SK-N-SH (cell line): ENCODE data around the gene TMEM115.

Experiments
- ELF1 ChIP-seq: IDR thresholded peaks from 2 replicates; pipeline ENCODE4 v1.4.0; 2012
- EP300 ChIP-seq, 2 experiments: IDR thresholded peaks; 2 replicates each; pipeline versions ENCODE4 v1.4.0 to v1.6.1; 2012; ENCODE audit warnings: borderline replicate concordance in 1 of 2, low read depth in 1 of 2, low read length in 1 of 2
- FOXM1 ChIP-seq: IDR thresholded peaks from 2 replicates; pipeline ENCODE4 v1.4.0; 2012; ENCODE audit warnings: low read depth, mild to moderate bottlenecking
- GABPA ChIP-seq: IDR thresholded peaks from 2 replicates; pipeline ENCODE4 v1.4.0; 2012; ENCODE audit warnings: low read depth, mild to moderate bottlenecking
- POLR2AphosphoS5 ChIP-seq: IDR thresholded peaks from 2 replicates; pipeline ENCODE4 v1.6.1; 2012; ENCODE audit warnings: low read depth, low read length
- RAD21 ChIP-seq: IDR thresholded peaks from 2 replicates; pipeline ENCODE4 v1.6.1; 2012; ENCODE audit warnings: mild to moderate bottlenecking, low read length
- SIN3A ChIP-seq: IDR thresholded peaks from 2 replicates; pipeline ENCODE4 v1.6.1; 2012; ENCODE audit warnings: low read depth, mild to moderate bottlenecking, low read length, moderate library complexity, borderline replicate concordance
- TAF1 ChIP-seq: IDR thresholded peaks from 2 replicates; pipeline ENCODE4 v1.6.1; 2012; ENCODE audit warnings: low read depth, mild to moderate bottlenecking, low read length, moderate library complexity, borderline replicate concordance
- USF2 ChIP-seq: fragments of 150-350 bp; IDR thresholded peaks from 2 replicates; pipeline ENCODE4 v1.6.1; 2017; ENCODE audit warnings: antibody characterized with exemption, low read length, low read depth, borderline replicate concordance
- TF ChIP-seq, protein P1 (sequence below): fragments of 200-600 bp; sonication (generic); IDR thresholded peaks from 2 replicates; pipeline ENCODE4 v1.6.1; 2017; ENCODE audit warnings: antibody characterized with exemption, mild to moderate bottlenecking, moderate library complexity
- TF ChIP-seq, protein P2 (sequence below): IDR thresholded peaks from 2 replicates; pipeline ENCODE4 v1.4.0; 2012; ENCODE audit warnings: low read depth
- TF ChIP-seq, protein P3 (sequence below): IDR thresholded peaks from 2 replicates; pipeline ENCODE4 v1.4.0; 2012; ENCODE audit warnings: low read depth, borderline replicate concordance
- TF ChIP-seq, protein P4 (sequence below): IDR thresholded peaks from 2 replicates; pipeline ENCODE4 v1.6.1; 2012; ENCODE audit warnings: mild to moderate bottlenecking, low read depth, low read length, moderate library complexity

DNA sequence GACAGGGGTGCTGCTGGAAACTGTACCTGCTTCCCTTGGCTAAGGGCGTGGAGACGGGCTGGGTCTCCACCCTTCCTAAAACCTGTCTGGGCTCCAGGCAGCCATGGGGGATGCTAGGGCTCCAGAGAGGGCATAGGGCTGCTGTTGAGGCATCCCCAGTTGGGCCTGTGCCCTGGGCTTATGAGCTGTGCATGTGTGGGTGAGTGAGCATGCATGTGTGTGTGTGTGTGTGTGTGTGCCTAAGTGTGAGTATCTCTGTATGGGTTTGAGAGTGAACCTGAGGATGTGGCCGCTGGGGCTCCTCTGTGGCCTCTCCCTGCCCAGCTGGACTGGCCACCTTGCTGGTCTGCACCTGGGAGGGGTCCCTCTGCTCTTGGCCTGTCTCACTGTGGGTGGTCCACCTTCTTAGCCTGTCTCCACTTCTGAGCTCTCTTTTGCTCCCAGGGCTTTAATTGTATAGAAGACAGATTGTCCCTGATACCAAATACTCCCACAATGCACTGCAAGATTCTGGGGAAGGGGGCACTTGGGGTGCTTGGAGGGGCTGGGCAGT, 11.9 kb upstream of the TMEM115 start:
- TF ChIP-seq EP300 (IDR thresholded peaks at IDR 0.05; ENCODE audit: borderline replicate concordance in 1 of 2, low read depth in 1 of 2, low read length in 1 of 2) = no peak
- no peak for TF ChIP-seq ELF1
- TF ChIP-seq, protein P1, sequence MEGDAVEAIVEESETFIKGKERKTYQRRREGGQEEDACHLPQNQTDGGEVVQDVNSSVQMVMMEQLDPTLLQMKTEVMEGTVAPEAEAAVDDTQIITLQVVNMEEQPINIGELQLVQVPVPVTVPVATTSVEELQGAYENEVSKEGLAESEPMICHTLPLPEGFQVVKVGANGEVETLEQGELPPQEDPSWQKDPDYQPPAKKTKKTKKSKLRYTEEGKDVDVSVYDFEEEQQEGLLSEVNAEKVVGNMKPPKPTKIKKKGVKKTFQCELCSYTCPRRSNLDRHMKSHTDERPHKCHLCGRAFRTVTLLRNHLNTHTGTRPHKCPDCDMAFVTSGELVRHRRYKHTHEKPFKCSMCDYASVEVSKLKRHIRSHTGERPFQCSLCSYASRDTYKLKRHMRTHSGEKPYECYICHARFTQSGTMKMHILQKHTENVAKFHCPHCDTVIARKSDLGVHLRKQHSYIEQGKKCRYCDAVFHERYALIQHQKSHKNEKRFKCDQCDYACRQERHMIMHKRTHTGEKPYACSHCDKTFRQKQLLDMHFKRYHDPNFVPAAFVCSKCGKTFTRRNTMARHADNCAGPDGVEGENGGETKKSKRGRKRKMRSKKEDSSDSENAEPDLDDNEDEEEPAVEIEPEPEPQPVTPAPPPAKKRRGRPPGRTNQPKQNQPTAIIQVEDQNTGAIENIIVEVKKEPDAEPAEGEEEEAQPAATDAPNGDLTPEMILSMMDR = no peak
- TF ChIP-seq SIN3A = no peak
- no peak for TF ChIP-seq TAF1
- TF ChIP-seq RAD21 = no peak
- no peak for TF ChIP-seq GABPA
- TF ChIP-seq, protein P2, sequence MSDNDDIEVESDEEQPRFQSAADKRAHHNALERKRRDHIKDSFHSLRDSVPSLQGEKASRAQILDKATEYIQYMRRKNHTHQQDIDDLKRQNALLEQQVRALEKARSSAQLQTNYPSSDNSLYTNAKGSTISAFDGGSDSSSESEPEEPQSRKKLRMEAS = no peak
- TF ChIP-seq, protein P3, sequence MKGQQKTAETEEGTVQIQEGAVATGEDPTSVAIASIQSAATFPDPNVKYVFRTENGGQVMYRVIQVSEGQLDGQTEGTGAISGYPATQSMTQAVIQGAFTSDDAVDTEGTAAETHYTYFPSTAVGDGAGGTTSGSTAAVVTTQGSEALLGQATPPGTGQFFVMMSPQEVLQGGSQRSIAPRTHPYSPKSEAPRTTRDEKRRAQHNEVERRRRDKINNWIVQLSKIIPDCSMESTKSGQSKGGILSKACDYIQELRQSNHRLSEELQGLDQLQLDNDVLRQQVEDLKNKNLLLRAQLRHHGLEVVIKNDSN = no peak
- no peak for TF ChIP-seq POLR2AphosphoS5
- TF ChIP-seq FOXM1 = no peak
- TF ChIP-seq, protein P4, sequence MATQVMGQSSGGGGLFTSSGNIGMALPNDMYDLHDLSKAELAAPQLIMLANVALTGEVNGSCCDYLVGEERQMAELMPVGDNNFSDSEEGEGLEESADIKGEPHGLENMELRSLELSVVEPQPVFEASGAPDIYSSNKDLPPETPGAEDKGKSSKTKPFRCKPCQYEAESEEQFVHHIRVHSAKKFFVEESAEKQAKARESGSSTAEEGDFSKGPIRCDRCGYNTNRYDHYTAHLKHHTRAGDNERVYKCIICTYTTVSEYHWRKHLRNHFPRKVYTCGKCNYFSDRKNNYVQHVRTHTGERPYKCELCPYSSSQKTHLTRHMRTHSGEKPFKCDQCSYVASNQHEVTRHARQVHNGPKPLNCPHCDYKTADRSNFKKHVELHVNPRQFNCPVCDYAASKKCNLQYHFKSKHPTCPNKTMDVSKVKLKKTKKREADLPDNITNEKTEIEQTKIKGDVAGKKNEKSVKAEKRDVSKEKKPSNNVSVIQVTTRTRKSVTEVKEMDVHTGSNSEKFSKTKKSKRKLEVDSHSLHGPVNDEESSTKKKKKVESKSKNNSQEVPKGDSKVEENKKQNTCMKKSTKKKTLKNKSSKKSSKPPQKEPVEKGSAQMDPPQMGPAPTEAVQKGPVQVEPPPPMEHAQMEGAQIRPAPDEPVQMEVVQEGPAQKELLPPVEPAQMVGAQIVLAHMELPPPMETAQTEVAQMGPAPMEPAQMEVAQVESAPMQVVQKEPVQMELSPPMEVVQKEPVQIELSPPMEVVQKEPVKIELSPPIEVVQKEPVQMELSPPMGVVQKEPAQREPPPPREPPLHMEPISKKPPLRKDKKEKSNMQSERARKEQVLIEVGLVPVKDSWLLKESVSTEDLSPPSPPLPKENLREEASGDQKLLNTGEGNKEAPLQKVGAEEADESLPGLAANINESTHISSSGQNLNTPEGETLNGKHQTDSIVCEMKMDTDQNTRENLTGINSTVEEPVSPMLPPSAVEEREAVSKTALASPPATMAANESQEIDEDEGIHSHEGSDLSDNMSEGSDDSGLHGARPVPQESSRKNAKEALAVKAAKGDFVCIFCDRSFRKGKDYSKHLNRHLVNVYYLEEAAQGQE = no peak
- no peak for TF ChIP-seq USF2
